ENCODE data around the gene POP4. TPM values are rescaled to one million over a fixed set of nuclear protein-coding genes. Genes with fewer than 3 reads are reported as not detected.
A peak's percentile ranks its signal among the peaks of the same experiment; 100 is the strongest.

The POP4 gene
- polyA plus RNA-seq, 1 donor from 2014 or later, result 101 TPM

GRCh38 chr19:29663861-29664752 is 58.0 kb downstream of the POP4 start:
- Histone ChIP-seq H3K9me3 (ENCODE audit: low read length) (no peaks in the 10 kb centered on the region), H3K9ac (ENCODE audit: low read length) (no peak overlapping the region), H3K4me3 (ENCODE audit: low read length) (peak overlapping the region; percentile 78), H3K27me3 (ENCODE audit: insufficient read depth, low read depth, low read length) (peaks cover 26% of the 10 kb centered on the region), H3F3A (ENCODE audit: insufficient read depth, low read length, poor library complexity, severe bottlenecking) (no peaks in the 10 kb centered on the region), H3K9me2 (ENCODE audit: insufficient read depth, low read length) (no peaks in the 10 kb centered on the region), H3K27ac (ENCODE audit: low read length) (no peak overlapping the region), H4K20me1 (ENCODE audit: insufficient read depth) (no peaks in the 10 kb centered on the region), H3K79me2 (replicated peaks; ENCODE audit: insufficient read depth, low read length) (no peaks in the 10 kb centered on the region), H3K4me2 (ENCODE audit: low read length) (no peak overlapping the region), H2AFZ (ENCODE audit: low read depth, low read length) (no peak overlapping the region), H3K36me3 (ENCODE audit: insufficient read depth, low read length) (no peaks in the 10 kb centered on the region)
- TF ChIP-seq, protein P1, sequence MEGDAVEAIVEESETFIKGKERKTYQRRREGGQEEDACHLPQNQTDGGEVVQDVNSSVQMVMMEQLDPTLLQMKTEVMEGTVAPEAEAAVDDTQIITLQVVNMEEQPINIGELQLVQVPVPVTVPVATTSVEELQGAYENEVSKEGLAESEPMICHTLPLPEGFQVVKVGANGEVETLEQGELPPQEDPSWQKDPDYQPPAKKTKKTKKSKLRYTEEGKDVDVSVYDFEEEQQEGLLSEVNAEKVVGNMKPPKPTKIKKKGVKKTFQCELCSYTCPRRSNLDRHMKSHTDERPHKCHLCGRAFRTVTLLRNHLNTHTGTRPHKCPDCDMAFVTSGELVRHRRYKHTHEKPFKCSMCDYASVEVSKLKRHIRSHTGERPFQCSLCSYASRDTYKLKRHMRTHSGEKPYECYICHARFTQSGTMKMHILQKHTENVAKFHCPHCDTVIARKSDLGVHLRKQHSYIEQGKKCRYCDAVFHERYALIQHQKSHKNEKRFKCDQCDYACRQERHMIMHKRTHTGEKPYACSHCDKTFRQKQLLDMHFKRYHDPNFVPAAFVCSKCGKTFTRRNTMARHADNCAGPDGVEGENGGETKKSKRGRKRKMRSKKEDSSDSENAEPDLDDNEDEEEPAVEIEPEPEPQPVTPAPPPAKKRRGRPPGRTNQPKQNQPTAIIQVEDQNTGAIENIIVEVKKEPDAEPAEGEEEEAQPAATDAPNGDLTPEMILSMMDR (IDR thresholded peaks at IDR 0.05; ENCODE audit: poor library complexity, severe bottlenecking), result no peak
- TF ChIP-seq POLR2AphosphoS5 (IDR thresholded peaks at IDR 0.05), result no peak
- TF ChIP-seq EP300 (conservative IDR thresholded peaks at IDR 0.05; ENCODE audit: poor library complexity, severe bottlenecking), result no peak
- TF ChIP-seq, protein P2, sequence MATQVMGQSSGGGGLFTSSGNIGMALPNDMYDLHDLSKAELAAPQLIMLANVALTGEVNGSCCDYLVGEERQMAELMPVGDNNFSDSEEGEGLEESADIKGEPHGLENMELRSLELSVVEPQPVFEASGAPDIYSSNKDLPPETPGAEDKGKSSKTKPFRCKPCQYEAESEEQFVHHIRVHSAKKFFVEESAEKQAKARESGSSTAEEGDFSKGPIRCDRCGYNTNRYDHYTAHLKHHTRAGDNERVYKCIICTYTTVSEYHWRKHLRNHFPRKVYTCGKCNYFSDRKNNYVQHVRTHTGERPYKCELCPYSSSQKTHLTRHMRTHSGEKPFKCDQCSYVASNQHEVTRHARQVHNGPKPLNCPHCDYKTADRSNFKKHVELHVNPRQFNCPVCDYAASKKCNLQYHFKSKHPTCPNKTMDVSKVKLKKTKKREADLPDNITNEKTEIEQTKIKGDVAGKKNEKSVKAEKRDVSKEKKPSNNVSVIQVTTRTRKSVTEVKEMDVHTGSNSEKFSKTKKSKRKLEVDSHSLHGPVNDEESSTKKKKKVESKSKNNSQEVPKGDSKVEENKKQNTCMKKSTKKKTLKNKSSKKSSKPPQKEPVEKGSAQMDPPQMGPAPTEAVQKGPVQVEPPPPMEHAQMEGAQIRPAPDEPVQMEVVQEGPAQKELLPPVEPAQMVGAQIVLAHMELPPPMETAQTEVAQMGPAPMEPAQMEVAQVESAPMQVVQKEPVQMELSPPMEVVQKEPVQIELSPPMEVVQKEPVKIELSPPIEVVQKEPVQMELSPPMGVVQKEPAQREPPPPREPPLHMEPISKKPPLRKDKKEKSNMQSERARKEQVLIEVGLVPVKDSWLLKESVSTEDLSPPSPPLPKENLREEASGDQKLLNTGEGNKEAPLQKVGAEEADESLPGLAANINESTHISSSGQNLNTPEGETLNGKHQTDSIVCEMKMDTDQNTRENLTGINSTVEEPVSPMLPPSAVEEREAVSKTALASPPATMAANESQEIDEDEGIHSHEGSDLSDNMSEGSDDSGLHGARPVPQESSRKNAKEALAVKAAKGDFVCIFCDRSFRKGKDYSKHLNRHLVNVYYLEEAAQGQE (IDR thresholded peaks at IDR 0.05; ENCODE audit: borderline replicate concordance), result no peak
- no peak for TF ChIP-seq TAF1 (IDR thresholded peaks at IDR 0.05; ENCODE audit: low read depth)
- no peak for TF ChIP-seq SMC3 (conservative IDR thresholded peaks at IDR 0.05; ENCODE audit: poor library complexity)
- no peak for TF ChIP-seq EZH2 (IDR thresholded peaks at IDR 0.05; ENCODE audit: borderline replicate concordance, insufficient read depth, low read length, poor library complexity, severe bottlenecking)
- TF ChIP-seq MXI1 (conservative IDR thresholded peaks at IDR 0.05; ENCODE audit: poor library complexity, severe bottlenecking), result no peak
- TF ChIP-seq RAD21 (conservative IDR thresholded peaks at IDR 0.05), result no peak

- Histone ChIP-seq H3K4me3 (ENCODE audit: low read length) (peak overlapping the region; percentile 78), H3K27ac (ENCODE audit: low read length) (no peak overlapping the region), H3K27me3 (ENCODE audit: insufficient read depth, low read depth, low read length) (peaks cover 26% of the 10 kb centered on the region), H3K4me2 (ENCODE audit: low read length) (peak overlapping the region; percentile 30), H3K9me2 (ENCODE audit: insufficient read depth, low read length) (no peaks in the 10 kb centered on the region), H3K79me2 (replicated peaks; ENCODE audit: insufficient read depth, low read length) (no peaks in the 10 kb centered on the region), H3K9me3 (ENCODE audit: low read length) (no peaks in the 10 kb centered on the region), H3K36me3 (ENCODE audit: insufficient read depth, low read length) (no peaks in the 10 kb centered on the region), H2AFZ (ENCODE audit: low read depth, low read length) (peak overlapping the region; percentile 27), H4K20me1 (ENCODE audit: insufficient read depth) (no peaks in the 10 kb centered on the region), H3F3A (ENCODE audit: insufficient read depth, low read length, poor library complexity, severe bottlenecking) (no peaks in the 10 kb centered on the region), H3K9ac (ENCODE audit: low read length) (no peak overlapping the region)
- TF ChIP-seq RAD21 (conservative IDR thresholded peaks at IDR 0.05) (no peak), EZH2 (IDR thresholded peaks at IDR 0.05; ENCODE audit: borderline replicate concordance, insufficient read depth, low read length, poor library complexity, severe bottlenecking) (no peak), POLR2AphosphoS5 (IDR thresholded peaks at IDR 0.05) (no peak), TAF1 (IDR thresholded peaks at IDR 0.05; ENCODE audit: low read depth) (no peak)
- TF ChIP-seq, protein P1 (IDR thresholded peaks at IDR 0.05; ENCODE audit: poor library complexity, severe bottlenecking), result peak; percentile 15
These were observed 58.7 kb downstream of the POP4 start for GRCh38 chr19:29664753-29665214.
